Nephron progenitor cell (in vitro differentiated cells): ENCODE data around the gene TPPP.

Source experiments
- DNase-seq: peaks from one replicate; pipeline ENCODE4 v3.0.0; 2021
- H3K27ac Mint-ChIP-seq: 2 replicates; pipeline ENCODE4 v1.8.0; 2021; ENCODE audit warnings: mild to moderate bottlenecking, moderate library complexity, mixed read lengths
- H3K27me3 Mint-ChIP-seq: 2 replicates; pipeline ENCODE4 v1.8.0; 2021; ENCODE audit warnings: mild to moderate bottlenecking, low read depth, mixed read lengths; ENCODE audit not compliant: poor library complexity
- H3K36me3 Mint-ChIP-seq: 2 replicates; pipeline ENCODE4 v1.8.0; 2021; ENCODE audit warnings: low read depth, mixed read lengths
- H3K4me1 Mint-ChIP-seq: 2 replicates; pipeline ENCODE4 v1.8.0; 2021; ENCODE audit warnings: mixed read lengths
- H3K4me3 Mint-ChIP-seq: 2 replicates; pipeline ENCODE4 v1.8.0; 2021; ENCODE audit warnings: mild to moderate bottlenecking, moderate library complexity, mixed read lengths
- H3K9me3 Mint-ChIP-seq: 2 replicates; pipeline ENCODE4 v1.8.0; 2021; ENCODE audit warnings: mild to moderate bottlenecking, moderate library complexity, mixed read lengths
- TF ChIP-seq, protein P1 (sequence below): fragments of 200-600 bp; sonication (generic); IDR thresholded peaks from 2 replicates; pipeline ENCODE4 v1.5.0; 2021; ENCODE audit warnings: antibody characterized with exemption

TPPP gene

GRCh38 chr5:644971-645370 is 48.2 kb downstream of the TPPP start:
- Mint-ChIP-seq H3K4me1 (peaks cover 16% of the 10 kb centered on the region), H3K27me3 (no peaks in the 10 kb centered on the region), H3K27ac (no peak overlapping the region), H3K9me3 (no peaks in the 10 kb centered on the region), H3K36me3 (peaks cover 20% of the 10 kb centered on the region), H3K4me3 (no peak overlapping the region)
- TF ChIP-seq, protein P1, sequence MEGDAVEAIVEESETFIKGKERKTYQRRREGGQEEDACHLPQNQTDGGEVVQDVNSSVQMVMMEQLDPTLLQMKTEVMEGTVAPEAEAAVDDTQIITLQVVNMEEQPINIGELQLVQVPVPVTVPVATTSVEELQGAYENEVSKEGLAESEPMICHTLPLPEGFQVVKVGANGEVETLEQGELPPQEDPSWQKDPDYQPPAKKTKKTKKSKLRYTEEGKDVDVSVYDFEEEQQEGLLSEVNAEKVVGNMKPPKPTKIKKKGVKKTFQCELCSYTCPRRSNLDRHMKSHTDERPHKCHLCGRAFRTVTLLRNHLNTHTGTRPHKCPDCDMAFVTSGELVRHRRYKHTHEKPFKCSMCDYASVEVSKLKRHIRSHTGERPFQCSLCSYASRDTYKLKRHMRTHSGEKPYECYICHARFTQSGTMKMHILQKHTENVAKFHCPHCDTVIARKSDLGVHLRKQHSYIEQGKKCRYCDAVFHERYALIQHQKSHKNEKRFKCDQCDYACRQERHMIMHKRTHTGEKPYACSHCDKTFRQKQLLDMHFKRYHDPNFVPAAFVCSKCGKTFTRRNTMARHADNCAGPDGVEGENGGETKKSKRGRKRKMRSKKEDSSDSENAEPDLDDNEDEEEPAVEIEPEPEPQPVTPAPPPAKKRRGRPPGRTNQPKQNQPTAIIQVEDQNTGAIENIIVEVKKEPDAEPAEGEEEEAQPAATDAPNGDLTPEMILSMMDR: no peak
- DNase-seq: no peak

GRCh38 chr5:644509-644908 is 48.6 kb downstream of the TPPP start:
- Mint-ChIP-seq H3K4me1 (peaks cover 16% of the 10 kb centered on the region), H3K9me3 (no peaks in the 10 kb centered on the region), H3K36me3 (peaks cover 20% of the 10 kb centered on the region), H3K4me3 (no peak overlapping the region), H3K27ac (peak overlapping the region; percentile 77), H3K27me3 (no peaks in the 10 kb centered on the region)
- TF ChIP-seq, protein P1: no peak
- no peak for DNase-seq

- Mint-ChIP-seq H3K4me3 (no peak overlapping the region), H3K36me3 (peaks cover 20% of the 10 kb centered on the region), H3K9me3 (no peaks in the 10 kb centered on the region), H3K27me3 (no peaks in the 10 kb centered on the region), H3K27ac (peak overlapping the region; percentile 77), H3K4me1 (peaks cover 16% of the 10 kb centered on the region)
- TF ChIP-seq, protein P1: no peak
- peak; percentile 24 for DNase-seq
Observed at GRCh38 chr5:643811-644271, 49.3 kb downstream of the TPPP start.

DNA sequence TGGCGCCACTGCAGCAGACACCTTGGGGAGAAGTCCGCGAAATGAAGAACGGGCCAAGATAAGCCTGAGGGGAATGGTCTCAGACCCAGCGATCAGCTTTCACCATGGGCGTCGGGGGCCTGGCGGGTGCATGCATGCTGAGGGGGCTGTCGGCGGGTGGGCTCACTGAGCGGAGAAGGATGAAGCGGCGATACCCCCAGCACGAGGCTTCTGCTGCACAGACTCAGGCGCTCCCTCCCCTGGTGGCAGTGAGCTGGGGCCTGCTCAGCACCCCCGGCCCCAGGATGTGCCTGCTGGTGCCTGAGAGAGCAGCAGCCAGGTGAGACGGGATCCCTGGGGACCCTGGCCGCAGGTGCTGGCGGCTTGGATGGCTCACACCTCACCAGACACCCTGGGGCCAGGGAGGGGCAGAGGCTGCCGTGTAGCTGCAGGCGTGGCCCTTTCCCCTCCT is 49.8 kb downstream of the TPPP start:
- Mint-ChIP-seq H3K36me3 (peaks cover 20% of the 10 kb centered on the region), H3K27ac (no peak overlapping the region), H3K9me3 (no peaks in the 10 kb centered on the region), H3K4me3 (no peak overlapping the region), H3K4me1 (peaks cover 16% of the 10 kb centered on the region), H3K27me3 (no peaks in the 10 kb centered on the region)
- DNase-seq: no peak
- TF ChIP-seq, protein P1: no peak

- DNase-seq: no peak
- Mint-ChIP-seq H3K27me3 (no peaks in the 10 kb centered on the region), H3K9me3 (no peaks in the 10 kb centered on the region), H3K4me3 (no peak overlapping the region), H3K4me1 (peaks cover 16% of the 10 kb centered on the region), H3K36me3 (peaks cover 29% of the 10 kb centered on the region), H3K27ac (no peak overlapping the region)
- TF ChIP-seq, protein P1: no peak
Observed at GRCh38 chr5:642481-642880, 50.7 kb downstream of the TPPP start.

- TF ChIP-seq, protein P1: no peak
- Mint-ChIP-seq H3K27me3 (no peaks in the 10 kb centered on the region), H3K4me3 (no peak overlapping the region), H3K36me3 (peaks cover 36% of the 10 kb centered on the region), H3K9me3 (no peaks in the 10 kb centered on the region), H3K4me1 (peaks cover 16% of the 10 kb centered on the region), H3K27ac (no peak overlapping the region)
- DNase-seq: no peak
Observed at GRCh38 chr5:641331-641765, 51.8 kb downstream of the TPPP start.
